SK-N-DZ (cell line): ENCODE data around the gene MIOS.
"Not testable (repeated sequence)": the region's sequence is repeated elsewhere in the genome, so short reads cannot be mapped to it uniquely, and the experiment has no call there.

Experiments
- DNase-seq: peaks from one replicate; pipeline ENCODE4 v3.0.0-alpha.2; 2015; ENCODE audit warnings: low spot score

The MIOS gene

GRCh38 chr7:7647495-7648036, 80.9 kb downstream of the MIOS start:
- DNase-seq: no peak

- no peak for DNase-seq
Measured at GRCh38 chr7:7650682-7651206, 84.1 kb downstream of the MIOS start.

- DNase-seq: no peak
Measured at GRCh38 chr7:7651479-7651878, 84.8 kb downstream of the MIOS start.

GRCh38 chr7:7652798-7653540, 86.3 kb downstream of the MIOS start:
- DNase-seq: no peak

GRCh38 chr7:7653593-7654187, 87.0 kb downstream of the MIOS start:
- DNase-seq: peak; percentile 61

GRCh38 chr7:7654964-7655715, 88.5 kb downstream of the MIOS start:
- peak; percentile 16 for DNase-seq

- not testable (repeated sequence) for DNase-seq
Measured at GRCh38 chr7:7656459-7656858, 89.8 kb downstream of the MIOS start.
